NT2/D1 (cell line): Measurements from ENCODE around the gene FBXO8.

Source experiments
- DNase-seq: peaks from one replicate; pipeline ENCODE4 v3.0.0-alpha.2; 2011; ENCODE audit warnings: low read depth, low spot score
- H3K27me3 ChIP-seq: 2 replicates; pipeline ENCODE4 v1.6.0; 2011; ENCODE audit warnings: mild to moderate bottlenecking; ENCODE audit not compliant: insufficient read length, insufficient read depth
- H3K36me3 ChIP-seq: 2 replicates; pipeline ENCODE4 v1.6.1; 2011; ENCODE audit warnings: mild to moderate bottlenecking, low read length, mixed read lengths; ENCODE audit not compliant: insufficient read depth, insufficient read length
- H3K4me1 ChIP-seq: 2 replicates; pipeline ENCODE4 v1.5.1; 2011; ENCODE audit not compliant: insufficient read depth, insufficient read length
- H3K4me3 ChIP-seq: 2 replicates; pipeline ENCODE4 v1.5.1; 2011; ENCODE audit warnings: low read depth; ENCODE audit not compliant: insufficient read length
- H3K9ac ChIP-seq: 2 replicates; pipeline ENCODE4 v1.6.0; 2011; ENCODE audit warnings: low read depth; ENCODE audit not compliant: insufficient read length
- H3K9me3 ChIP-seq: 2 replicates; pipeline ENCODE4 v1.5.1; 2011; ENCODE audit warnings: mild to moderate bottlenecking, low read length; ENCODE audit not compliant: insufficient read depth
- SUZ12 ChIP-seq: IDR thresholded peaks from 2 replicates; pipeline ENCODE4 v1.6.1; 2011; ENCODE audit not compliant: insufficient read length, insufficient read depth; ENCODE audit errors: extremely low read depth
- YY1 ChIP-seq: IDR thresholded peaks from 2 replicates; pipeline ENCODE4 v1.6.1; 2011; ENCODE audit not compliant: insufficient read length, insufficient read depth
- ZNF274 ChIP-seq: IDR thresholded peaks from 2 replicates; pipeline ENCODE4 v1.6.1; 2011; ENCODE audit warnings: mild to moderate bottlenecking, low read depth, low read length

The FBXO8 gene

GRCh38 chr4:174255786-174256185 is 27.7 kb downstream of the FBXO8 start:
- no peak for DNase-seq
- Histone ChIP-seq H3K27me3 (no peaks in the 10 kb centered on the region), H3K36me3 (no peaks in the 10 kb centered on the region), H3K4me1 (no peaks in the 10 kb centered on the region), H3K9me3 (no peaks in the 10 kb centered on the region), H3K9ac (no peak overlapping the region), H3K4me3 (no peak overlapping the region)
- TF ChIP-seq YY1 (no peak), SUZ12 (no peak), ZNF274 (no peak)

DNA sequence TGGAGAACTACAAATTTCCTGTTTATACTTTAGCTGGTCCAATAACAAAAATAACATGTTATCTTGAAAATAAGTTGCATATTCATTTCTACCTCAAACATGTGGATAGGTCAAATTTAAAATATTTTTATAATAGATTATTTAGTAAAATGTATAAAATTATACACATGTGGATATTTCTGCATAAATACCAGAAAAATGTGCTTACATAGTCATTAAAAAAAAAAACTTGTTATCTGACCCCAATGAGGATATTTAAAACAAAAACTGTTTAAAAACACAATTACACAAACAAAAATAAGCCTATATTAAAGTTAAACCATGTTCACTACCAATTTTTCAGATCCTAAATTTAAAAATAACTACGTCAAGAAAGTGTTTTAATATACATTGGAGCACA is 28.1 kb downstream of the FBXO8 start:
- Histone ChIP-seq H3K4me3 (no peak overlapping the region), H3K27me3 (no peaks in the 10 kb centered on the region), H3K9ac (no peak overlapping the region), H3K36me3 (no peaks in the 10 kb centered on the region), H3K4me1 (no peaks in the 10 kb centered on the region), H3K9me3 (no peaks in the 10 kb centered on the region)
- DNase-seq, result no peak
- no peak for TF ChIP-seq SUZ12
- TF ChIP-seq YY1, result no peak
- TF ChIP-seq ZNF274, result no peak

GRCh38 chr4:174254613-174255012 is 28.9 kb downstream of the FBXO8 start:
- no peaks in the 10 kb centered on the region for H3K4me1 ChIP-seq
- H3K9me3 ChIP-seq, result no peaks in the 10 kb centered on the region
- no peak overlapping the region for H3K9ac ChIP-seq
- H3K27me3 ChIP-seq, result no peaks in the 10 kb centered on the region
- no peak for DNase-seq
- TF ChIP-seq ZNF274 (no peak), SUZ12 (no peak), YY1 (no peak)
- no peaks in the 10 kb centered on the region for H3K36me3 ChIP-seq
- H3K4me3 ChIP-seq, result no peak overlapping the region

DNA sequence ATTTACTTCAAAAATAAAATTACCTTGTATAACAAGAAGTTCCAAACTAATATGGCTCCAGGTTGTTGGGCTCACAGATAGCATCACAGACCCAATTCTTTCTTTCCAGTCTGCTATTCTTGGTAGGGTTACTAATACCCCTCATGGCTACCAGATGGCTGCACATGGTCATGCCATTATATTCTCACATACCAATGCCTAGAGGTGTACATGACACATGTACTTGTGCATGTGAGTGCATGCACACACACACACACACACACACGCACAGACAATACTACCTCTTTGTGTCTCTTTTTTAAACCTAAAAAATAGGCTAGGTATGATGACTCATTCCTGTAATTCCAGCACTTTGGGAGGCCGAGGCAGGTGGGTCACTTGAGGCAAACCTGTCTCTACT is 31.1 kb downstream of the FBXO8 start:
- Histone ChIP-seq H3K4me3 (no peak overlapping the region), H3K9me3 (no peaks in the 10 kb centered on the region), H3K27me3 (no peaks in the 10 kb centered on the region), H3K36me3 (no peaks in the 10 kb centered on the region), H3K4me1 (no peaks in the 10 kb centered on the region), H3K9ac (no peak overlapping the region)
- DNase-seq, result no peak
- TF ChIP-seq ZNF274 (no peak), YY1 (no peak), SUZ12 (no peak)

- Histone ChIP-seq H3K4me1 (no peaks in the 10 kb centered on the region), H3K4me3 (no peak overlapping the region), H3K9me3 (no peaks in the 10 kb centered on the region), H3K36me3 (no peaks in the 10 kb centered on the region), H3K9ac (no peak overlapping the region), H3K27me3 (no peaks in the 10 kb centered on the region)
- no peak for TF ChIP-seq YY1
- TF ChIP-seq SUZ12, result no peak
- no peak for TF ChIP-seq ZNF274
- no peak for DNase-seq
These were observed 35.1 kb downstream of the FBXO8 start for GRCh38 chr4:174248407-174248806.

DNA sequence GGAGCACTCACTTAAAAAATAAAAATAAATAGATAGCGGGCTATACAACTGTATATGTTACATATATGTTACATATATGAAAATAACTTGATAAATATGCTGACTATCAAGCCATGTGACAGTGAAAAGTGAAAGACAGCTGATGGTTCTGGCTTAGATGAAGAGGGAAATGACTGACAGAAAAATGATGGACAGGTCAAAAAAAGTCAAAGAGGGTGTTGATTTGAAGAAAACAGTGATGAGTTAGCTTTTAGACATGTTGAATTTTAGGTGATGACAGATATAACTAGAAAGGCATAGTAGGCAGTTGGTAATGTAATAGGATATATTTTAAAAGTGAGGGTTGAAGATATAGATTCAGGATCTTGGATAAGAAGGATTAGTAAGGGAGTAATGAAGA is 37.8 kb downstream of the FBXO8 start:
- no peak overlapping the region for H3K9ac ChIP-seq
- TF ChIP-seq YY1 (no peak), ZNF274 (no peak), SUZ12 (no peak)
- no peaks in the 10 kb centered on the region for H3K27me3 ChIP-seq
- H3K4me3 ChIP-seq, result no peak overlapping the region
- H3K36me3 ChIP-seq, result no peaks in the 10 kb centered on the region
- no peaks in the 10 kb centered on the region for H3K9me3 ChIP-seq
- no peaks in the 10 kb centered on the region for H3K4me1 ChIP-seq
- no peak for DNase-seq

GRCh38 chr4:174244441-174244840 is 39.0 kb downstream of the FBXO8 start:
- TF ChIP-seq ZNF274, result no peak
- no peak for TF ChIP-seq SUZ12
- TF ChIP-seq YY1, result no peak
- Histone ChIP-seq H3K4me3 (no peak overlapping the region), H3K4me1 (no peaks in the 10 kb centered on the region), H3K36me3 (no peaks in the 10 kb centered on the region), H3K27me3 (no peaks in the 10 kb centered on the region), H3K9ac (no peak overlapping the region), H3K9me3 (no peaks in the 10 kb centered on the region)
- no peak for DNase-seq

DNA sequence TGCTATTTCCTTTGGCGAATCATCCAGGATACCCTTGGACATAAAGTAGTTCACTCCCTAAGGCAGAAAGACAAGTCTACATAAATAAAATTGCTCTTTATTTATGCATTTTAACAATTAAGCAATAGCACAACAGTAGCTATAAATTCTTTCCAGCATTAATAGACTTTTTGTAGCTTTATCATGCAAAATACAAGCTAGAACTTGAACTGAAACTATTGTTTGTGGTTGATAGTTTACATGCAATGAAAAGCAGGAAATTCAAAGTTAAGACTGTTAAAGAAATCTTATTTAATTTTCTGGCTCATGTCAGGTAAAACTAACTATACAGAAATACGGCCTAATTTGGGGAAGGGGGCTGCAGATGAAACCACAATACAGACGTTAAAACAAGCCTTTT is 42.3 kb downstream of the FBXO8 start:
- H3K4me1 ChIP-seq, result no peaks in the 10 kb centered on the region
- H3K36me3 ChIP-seq, result peaks cover 2% of the 10 kb centered on the region
- TF ChIP-seq SUZ12, result no peak
- TF ChIP-seq YY1, result no peak
- TF ChIP-seq ZNF274, result no peak
- H3K9me3 ChIP-seq, result no peaks in the 10 kb centered on the region
- no peak for DNase-seq
- no peak overlapping the region for H3K9ac ChIP-seq
- H3K27me3 ChIP-seq, result no peaks in the 10 kb centered on the region
- H3K4me3 ChIP-seq, result no peak overlapping the region
